ENCODE data around the gene PKNOX2. TPM values are rescaled to one million over a fixed set of nuclear protein-coding genes. Genes with fewer than 3 reads are reported as not detected.

The PKNOX2 gene
- total RNA-seq, 2 experiments from 2014 or later: not detected

- Mint-ChIP-seq H3K36me3 (ENCODE audit: low read depth) (no peaks in the 10 kb centered on the region), H3K4me3 (no peak overlapping the region), H3K4me1 (no peaks in the 10 kb centered on the region), H3K9me3 (no peaks in the 10 kb centered on the region), H3K27ac (no peak overlapping the region), H3K27me3 (peaks cover 40% of the 10 kb centered on the region)
- DNase-seq: no peak
- POLR2A ChIA-PET: no interaction called here
- CTCF ChIA-PET: interaction anchor here (0.5 to 7.4 kb wide), 2 partner anchors 18 to 564 kb away, joined by 3 to 36 read pairs; no protein-coding TSS in a partner anchor
Measured at GRCh38 chr11:125327518-125328224, 163.1 kb downstream of the PKNOX2 start.

- DNase-seq: no peak
- no peaks in the 10 kb centered on the region for H3K9me3 Mint-ChIP-seq
- peaks cover 39% of the 10 kb centered on the region for H3K27me3 Mint-ChIP-seq
- no peaks in the 10 kb centered on the region for H3K4me1 Mint-ChIP-seq
- no peak overlapping the region for H3K4me3 Mint-ChIP-seq
- ChIA-PET POLR2A (no interaction called here), CTCF (interaction anchor here (0.5 to 7.4 kb wide), 2 partner anchors 17 to 565 kb away, joined by 3 to 36 read pairs; no protein-coding TSS in a partner anchor)
- H3K36me3 Mint-ChIP-seq (ENCODE audit: low read depth): no peaks in the 10 kb centered on the region
- no peak overlapping the region for H3K27ac Mint-ChIP-seq
Measured at GRCh38 chr11:125328225-125328580, 163.7 kb downstream of the PKNOX2 start.

- Mint-ChIP-seq H3K4me1 (no peaks in the 10 kb centered on the region), H3K36me3 (ENCODE audit: low read depth) (no peaks in the 10 kb centered on the region), H3K27me3 (peaks cover 34% of the 10 kb centered on the region), H3K9me3 (no peaks in the 10 kb centered on the region), H3K27ac (no peak overlapping the region), H3K4me3 (no peak overlapping the region)
- ChIA-PET CTCF (interaction anchor here (0.6 to 7.4 kb wide), 3 partner anchors 14 to 75 kb away, joined by 3 to 36 read pairs (median 3); no protein-coding TSS in a partner anchor), POLR2A (no interaction called here)
- no peak for DNase-seq
Measured at GRCh38 chr11:125329786-125330185, 165.2 kb downstream of the PKNOX2 start.

GRCh38 chr11:125330462-125331325, 166.1 kb downstream of the PKNOX2 start:
- Mint-ChIP-seq H3K4me3 (no peak overlapping the region), H3K36me3 (ENCODE audit: low read depth) (no peaks in the 10 kb centered on the region)

DNA sequence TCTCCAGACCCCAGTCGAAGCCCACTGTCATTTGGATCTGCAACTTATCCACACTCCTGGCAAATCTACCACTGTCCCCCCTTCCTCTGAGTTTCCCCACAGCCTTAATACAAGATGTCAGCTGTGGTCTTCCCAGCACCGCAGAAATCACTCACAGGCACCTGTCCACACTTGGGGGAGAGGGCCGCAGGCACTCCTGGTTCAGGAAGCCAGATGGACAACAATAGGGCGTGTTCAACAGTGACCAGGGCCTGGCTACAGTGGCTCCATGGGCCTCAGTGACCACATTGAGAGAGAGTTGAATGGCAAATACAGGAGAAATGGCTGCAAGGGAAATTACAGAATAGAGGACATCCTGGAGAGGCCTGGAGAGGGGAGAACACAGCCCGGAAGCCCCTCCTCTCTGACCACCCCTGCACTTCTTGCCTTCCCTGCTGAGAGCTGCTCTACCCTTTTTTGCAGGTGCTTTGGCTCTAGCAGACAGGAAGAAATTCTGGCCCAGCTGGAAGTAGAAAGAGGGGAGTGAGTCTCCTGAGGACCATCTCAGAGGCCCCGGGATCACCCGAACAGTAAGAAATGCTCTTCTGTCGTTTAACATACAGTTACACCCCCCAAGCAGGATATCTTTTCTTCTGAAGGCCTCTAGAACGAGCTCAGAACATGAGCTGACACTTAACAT, 166.9 kb downstream of the PKNOX2 start:
- Mint-ChIP-seq H3K9me3 (no peaks in the 10 kb centered on the region), H3K4me1 (no peaks in the 10 kb centered on the region), H3K27me3 (peaks cover 27% of the 10 kb centered on the region), H3K27ac (no peak overlapping the region), H3K36me3 (ENCODE audit: low read depth) (no peaks in the 10 kb centered on the region), H3K4me3 (no peak overlapping the region)
- ChIA-PET CTCF (no interaction called here), POLR2A (interaction anchor here (0.9 kb wide), 1 partner anchor 143 kb away, joined by 3 read pairs; no protein-coding TSS in a partner anchor)
- DNase-seq: no peak

More at GRCh38 chr11:125330462-125331325, 166.1 kb downstream of the PKNOX2 start:
- ChIA-PET CTCF (interaction anchor here (0.6 to 7.4 kb wide), 2 partner anchors 15 to 74 kb away, joined by 3 to 36 read pairs; no protein-coding TSS in a partner anchor), POLR2A (no interaction called here)
- DNase-seq: no peak
- no peak overlapping the region for H3K27ac Mint-ChIP-seq
- no peaks in the 10 kb centered on the region for H3K9me3 Mint-ChIP-seq
- H3K4me1 Mint-ChIP-seq: no peaks in the 10 kb centered on the region
- peaks cover 34% of the 10 kb centered on the region for H3K27me3 Mint-ChIP-seq

DNA sequence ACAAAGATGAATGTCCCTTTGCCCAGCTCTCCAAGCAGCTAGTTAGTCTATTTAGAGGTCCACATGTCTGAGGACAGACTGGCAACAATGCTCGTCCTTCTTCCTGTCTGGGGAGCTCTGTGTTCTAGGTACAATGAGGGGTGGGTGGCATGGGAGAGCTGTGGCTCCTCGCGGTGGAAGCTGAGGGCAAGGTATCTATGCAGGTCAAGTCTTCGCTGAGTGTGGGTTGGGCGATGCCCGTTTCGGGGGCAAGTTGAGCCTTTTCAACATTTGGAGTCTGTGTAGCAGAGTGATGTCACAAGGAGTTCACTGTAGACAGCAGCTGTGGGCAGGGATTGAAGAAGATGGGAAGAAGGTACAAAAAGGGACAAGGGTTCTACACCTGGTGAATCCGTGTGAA, 168.3 kb downstream of the PKNOX2 start:
- H3K27me3 Mint-ChIP-seq: peaks cover 20% of the 10 kb centered on the region
- H3K27ac Mint-ChIP-seq: no peak overlapping the region
- DNase-seq: no peak
- no peak overlapping the region for H3K4me3 Mint-ChIP-seq
- no peaks in the 10 kb centered on the region for H3K36me3 Mint-ChIP-seq (ENCODE audit: low read depth)
- no peaks in the 10 kb centered on the region for H3K4me1 Mint-ChIP-seq
- CTCF ChIA-PET: interaction anchor here (1.2 kb wide), 1 partner anchor 14 kb away, joined by 4 read pairs; no protein-coding TSS in a partner anchor
- H3K9me3 Mint-ChIP-seq: no peaks in the 10 kb centered on the region
- POLR2A ChIA-PET: no interaction called here

DNA sequence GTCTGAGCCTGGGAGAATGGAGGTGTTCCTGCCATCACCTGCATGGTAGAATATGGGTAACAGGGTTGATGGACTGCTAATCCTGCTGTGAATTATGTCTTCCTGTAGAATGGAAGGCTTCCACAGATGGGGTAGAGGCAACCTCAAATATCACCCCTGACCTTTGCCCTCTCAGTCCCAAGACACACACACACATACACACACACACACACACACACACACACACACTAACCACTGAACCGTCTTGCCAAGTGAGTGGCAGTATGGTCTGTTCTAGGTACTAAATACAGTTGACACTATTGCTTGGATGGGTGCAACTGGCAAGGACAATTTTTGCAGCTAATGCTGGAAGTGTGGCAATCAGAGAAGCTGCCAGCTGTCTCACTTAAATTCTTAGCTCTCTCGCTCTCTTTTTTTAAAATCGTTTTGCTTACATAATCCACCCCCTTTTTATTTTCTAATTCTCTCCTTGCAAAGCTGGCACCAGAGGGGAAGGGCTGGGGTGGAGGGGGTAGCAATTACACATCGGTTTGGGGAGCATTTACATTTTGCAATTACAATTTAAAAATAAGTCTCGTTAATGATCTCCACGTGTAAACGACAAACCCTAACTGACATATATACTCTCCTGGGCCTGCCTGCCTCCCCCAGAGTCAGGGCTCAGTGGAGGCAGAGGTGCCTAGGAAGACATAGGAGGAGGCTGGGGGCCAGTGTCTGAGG, 169.0 kb downstream of the PKNOX2 start:
- Mint-ChIP-seq H3K36me3 (ENCODE audit: low read depth) (no peaks in the 10 kb centered on the region), H3K9me3 (no peaks in the 10 kb centered on the region), H3K27ac (no peak overlapping the region), H3K4me1 (no peaks in the 10 kb centered on the region), H3K27me3 (peaks cover 15% of the 10 kb centered on the region), H3K4me3 (no peak overlapping the region)
- CTCF ChIA-PET: interaction anchor here (1.0 to 3.2 kb wide), 3 partner anchors 12 to 24 kb away, joined by 3 to 15 read pairs (median 4); no protein-coding TSS in a partner anchor
- POLR2A ChIA-PET: no interaction called here
- DNase-seq: no peak

DNA sequence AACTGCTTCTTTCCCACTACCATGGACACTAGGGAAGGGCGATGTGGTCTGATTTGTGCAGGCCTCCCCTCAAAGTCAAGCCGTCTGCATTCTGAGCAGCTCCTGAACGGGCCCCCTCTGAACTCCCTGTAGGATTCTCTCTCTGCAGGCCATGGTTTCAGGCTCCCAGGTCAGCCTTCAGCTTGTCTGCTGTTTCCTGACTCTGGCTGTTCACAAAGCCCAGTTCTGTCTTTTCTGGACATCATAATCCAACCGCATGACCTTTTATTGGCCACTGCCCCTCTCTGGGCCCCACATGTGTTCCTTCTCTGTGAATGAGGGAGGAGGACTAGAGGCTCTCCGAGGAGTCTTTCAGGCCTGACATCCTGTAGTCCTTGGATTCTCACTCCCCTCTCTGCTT, 170.6 kb downstream of the PKNOX2 start:
- H3K9me3 Mint-ChIP-seq: no peaks in the 10 kb centered on the region
- DNase-seq: no peak
- H3K36me3 Mint-ChIP-seq (ENCODE audit: low read depth): no peaks in the 10 kb centered on the region
- H3K4me3 Mint-ChIP-seq: no peak overlapping the region
- no peaks in the 10 kb centered on the region for H3K4me1 Mint-ChIP-seq
- ChIA-PET CTCF (interaction anchor here (1.1 to 3.2 kb wide), 2 partner anchors 10 to 12 kb away, joined by 3 to 15 read pairs; no protein-coding TSS in a partner anchor), POLR2A (no interaction called here)
- peaks cover 11% of the 10 kb centered on the region for H3K27me3 Mint-ChIP-seq
- H3K27ac Mint-ChIP-seq: no peak overlapping the region

DNA sequence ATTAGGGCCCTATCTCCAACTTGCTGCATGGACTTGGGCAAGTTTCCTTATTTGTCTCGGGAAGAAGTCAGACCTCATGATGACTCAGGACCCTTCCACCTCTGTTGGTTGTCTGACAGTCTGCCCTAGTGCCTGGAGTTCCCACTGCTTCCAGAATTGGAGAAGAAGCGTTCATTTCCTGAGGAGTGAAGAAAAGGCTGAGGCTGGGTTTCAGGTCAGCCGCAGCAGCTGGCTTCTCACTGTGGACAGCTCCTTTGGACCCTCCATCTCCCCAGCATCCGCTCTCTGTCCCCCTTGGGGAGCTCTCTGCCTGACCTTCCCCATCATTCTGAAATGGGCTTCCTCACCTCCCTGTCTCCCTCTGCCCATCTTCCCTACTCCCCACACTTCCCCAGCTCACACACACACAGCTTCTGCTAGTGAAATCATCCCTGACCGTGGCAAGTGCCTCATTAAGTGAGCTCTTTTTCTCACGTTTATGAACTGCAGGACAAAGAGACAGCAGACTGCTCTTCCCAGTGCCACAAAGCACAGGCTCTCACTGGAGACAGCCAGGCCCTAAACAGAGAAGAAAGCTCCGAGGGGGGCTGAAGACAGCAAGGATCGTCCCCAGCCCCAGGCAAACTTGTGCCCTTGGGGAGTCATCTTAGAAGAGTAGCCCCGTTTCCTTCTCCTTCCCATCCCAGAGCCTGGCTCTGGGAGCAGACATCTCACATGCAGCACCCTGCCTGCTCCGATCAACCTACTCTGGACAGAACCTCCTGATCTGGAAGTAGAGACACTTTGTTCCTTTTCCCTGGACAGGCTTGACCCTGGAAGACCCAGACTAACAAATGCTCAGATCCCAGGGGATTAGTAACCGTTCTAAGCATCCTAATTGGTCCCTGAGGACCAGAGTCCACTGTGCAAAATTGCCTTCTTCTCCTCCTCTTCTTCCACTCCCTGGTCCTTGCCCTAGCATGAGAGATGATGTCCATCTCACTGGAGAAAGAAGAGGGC, 173.6 kb downstream of the PKNOX2 start:
- Mint-ChIP-seq H3K4me3 (no peak overlapping the region), H3K36me3 (ENCODE audit: low read depth) (no peaks in the 10 kb centered on the region), H3K27me3 (peaks cover 6% of the 10 kb centered on the region), H3K27ac (no peak overlapping the region), H3K9me3 (no peaks in the 10 kb centered on the region), H3K4me1 (no peaks in the 10 kb centered on the region)
- POLR2A ChIA-PET: no interaction called here
- no peak for DNase-seq
- CTCF ChIA-PET: interaction anchor here (0.9 to 1.3 kb wide), 2 partner anchors 9 to 17 kb away, joined by 3 read pairs; no protein-coding TSS in a partner anchor

- Mint-ChIP-seq H3K9me3 (no peaks in the 10 kb centered on the region), H3K36me3 (ENCODE audit: low read depth) (no peaks in the 10 kb centered on the region), H3K4me3 (no peak overlapping the region), H3K4me1 (no peaks in the 10 kb centered on the region), H3K27ac (no peak overlapping the region), H3K27me3 (peaks cover 9% of the 10 kb centered on the region)
- POLR2A ChIA-PET: no interaction called here
- CTCF ChIA-PET: interaction anchor here (0.9 to 1.3 kb wide), 2 partner anchors 8 to 16 kb away, joined by 3 read pairs; no protein-coding TSS in a partner anchor
- DNase-seq: no peak
Measured at GRCh38 chr11:125338886-125339811, 174.6 kb downstream of the PKNOX2 start.

DNA sequence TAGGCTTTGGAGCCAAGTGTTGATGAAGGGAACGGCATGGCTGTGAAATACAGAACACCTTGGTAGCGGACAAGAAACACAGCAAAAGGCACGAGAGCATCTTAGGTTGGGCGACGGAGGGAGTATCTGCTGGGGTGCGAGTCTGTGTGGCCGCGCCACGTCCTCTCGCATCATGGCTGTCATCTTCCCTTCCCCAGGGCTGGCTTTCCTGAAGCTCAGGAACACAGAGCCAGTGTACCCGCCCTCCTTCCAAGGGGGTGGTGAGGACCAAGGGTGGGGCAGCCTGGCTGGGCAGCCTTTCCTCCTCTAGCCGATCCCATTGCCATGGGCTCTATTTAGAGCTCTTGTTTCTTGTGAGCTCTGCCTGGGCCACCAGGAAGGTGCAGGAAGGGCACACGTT, 177.1 kb downstream of the PKNOX2 start:
- no peak overlapping the region for H3K4me3 Mint-ChIP-seq

More for the DNA sequence above, 177.1 kb downstream of the PKNOX2 start:
- Mint-ChIP-seq H3K4me1 (no peaks in the 10 kb centered on the region), H3K27ac (no peak overlapping the region), H3K36me3 (ENCODE audit: low read depth) (no peaks in the 10 kb centered on the region), H3K27me3 (peaks cover 11% of the 10 kb centered on the region), H3K9me3 (no peaks in the 10 kb centered on the region)
- POLR2A ChIA-PET: no interaction called here
- CTCF ChIA-PET: no interaction called here
- DNase-seq: no peak
